ENCODE measurements around the gene SSH2. TPM values are rescaled to one million over a fixed set of nuclear protein-coding genes. Genes with fewer than 3 reads are reported as not detected.

SSH2 gene
- total and polyA plus RNA-seq, 2 donors (not counting 1 experiment from before 2014, with no cell fraction given), result 51.5 to 183 TPM

DNA sequence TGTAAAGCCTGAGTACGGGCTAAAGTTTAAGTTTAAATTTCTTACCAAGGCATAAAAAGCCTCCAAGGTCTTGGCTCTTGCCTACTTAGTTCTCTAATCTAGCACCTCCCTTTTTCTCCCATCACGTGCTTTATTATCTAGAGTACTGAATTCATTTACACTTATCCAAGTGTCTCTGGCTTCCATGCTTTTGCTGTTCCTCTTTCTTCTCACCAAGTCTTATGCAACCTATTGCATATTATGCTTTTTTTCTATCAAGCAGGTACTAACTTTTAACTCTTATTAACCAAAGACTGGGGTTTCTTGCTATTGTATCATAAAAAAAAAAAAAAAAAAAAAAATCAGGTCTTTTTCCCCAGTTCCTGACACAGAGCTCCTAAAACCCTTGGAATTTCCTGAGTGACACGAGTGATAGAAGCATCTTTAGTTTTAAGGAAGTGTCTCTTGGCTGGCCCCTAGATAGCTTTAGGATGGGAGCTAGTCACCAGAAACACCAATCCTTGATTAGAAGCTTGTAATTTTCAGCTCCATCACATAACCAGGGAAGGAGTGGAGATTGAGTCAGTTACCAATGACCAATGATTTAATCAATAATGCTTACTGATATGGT, 44.9 kb downstream of the SSH2 start:
- WGBS (ENCODE audit: insufficient coverage), result 100% methylated on average over 1 of the region's 3 CpGs
- DNase-seq, result no peak
- Mint-ChIP-seq H3K9me3 (ENCODE audit: insufficient read depth) (no peaks in the 10 kb centered on the region), H3K4me3 (no peak overlapping the region), H3K27me3 (no peaks in the 10 kb centered on the region), H3K27ac (no peak overlapping the region), H3K4me1 (peaks cover 38% of the 10 kb centered on the region)
- CTCF ChIA-PET, result interaction anchor here (0.6 to 1.9 kb wide), 2 partner anchors 45 to 322 kb away, joined by 3 to 9 read pairs; partner anchors contain the start of gene SSH2
- Histone ChIP-seq H3K9ac (ENCODE audit: low read length) (no peak overlapping the region), H3K4me3 (ENCODE audit: control extremely low read depth in 1 of 5, extremely low read depth in 1 of 5, insufficient read depth in 1 of 5, low read depth in 2 of 5, low read length in 4 of 5) (no peak overlapping the region), H2AFZ (ENCODE audit: insufficient read depth, low read depth, low read length, poor library complexity, severe bottlenecking) (no peak overlapping the region), H3K9me3 (ENCODE audit: control extremely low read depth in 1 of 3, control insufficient read depth in 2 of 3, insufficient read depth in 1 of 3, low read length in 2 of 3) (no peaks in the 10 kb centered on the region), H3K79me2 (ENCODE audit: control insufficient read depth, insufficient read depth, low read length) (peaks cover 89% of the 10 kb centered on the region), H3K27ac (ENCODE audit: low read length in 2 of 2) (no peak overlapping the region), H3K27me3 (replicated peaks in 1 of 4; ENCODE audit: control extremely low read depth in 1 of 4, control insufficient read depth in 3 of 4, insufficient read depth in 4 of 4, low read length in 3 of 4) (no peaks in the 10 kb centered on the region), H4K20me1 (ENCODE audit: control insufficient read depth, insufficient read depth, low read length, poor library complexity, severe bottlenecking) (peaks cover 12% of the 10 kb centered on the region), H3K36me3 (replicated peaks in 1 of 2; ENCODE audit: control extremely low read depth in 1 of 2, control insufficient read depth in 1 of 2, extremely low read depth in 1 of 2, insufficient read depth in 2 of 2, low read length in 1 of 2) (peaks cover 0 to 4% of the 10 kb centered on the region in 2 experiments), H3K4me1 (ENCODE audit: control insufficient read depth in 2 of 2, insufficient read depth in 2 of 2, low read length in 2 of 2) (peaks cover 5 to 6% of the 10 kb centered on the region in 2 donors), H3K4me2 (replicated peaks; ENCODE audit: low read depth, low read length, poor library complexity, severe bottlenecking) (no peak overlapping the region)
- POLR2A ChIA-PET, result interaction anchor here (0.6 kb wide), 1 partner anchor 45 kb away, joined by 6 read pairs; no protein-coding TSS in a partner anchor
- TF ChIP-seq EZH2 (IDR thresholded peaks at IDR 0.05; ENCODE audit: borderline replicate concordance, insufficient read depth, low read depth, low read length, poor library complexity, severe bottlenecking), result no peak
- TF ChIP-seq, protein P1, sequence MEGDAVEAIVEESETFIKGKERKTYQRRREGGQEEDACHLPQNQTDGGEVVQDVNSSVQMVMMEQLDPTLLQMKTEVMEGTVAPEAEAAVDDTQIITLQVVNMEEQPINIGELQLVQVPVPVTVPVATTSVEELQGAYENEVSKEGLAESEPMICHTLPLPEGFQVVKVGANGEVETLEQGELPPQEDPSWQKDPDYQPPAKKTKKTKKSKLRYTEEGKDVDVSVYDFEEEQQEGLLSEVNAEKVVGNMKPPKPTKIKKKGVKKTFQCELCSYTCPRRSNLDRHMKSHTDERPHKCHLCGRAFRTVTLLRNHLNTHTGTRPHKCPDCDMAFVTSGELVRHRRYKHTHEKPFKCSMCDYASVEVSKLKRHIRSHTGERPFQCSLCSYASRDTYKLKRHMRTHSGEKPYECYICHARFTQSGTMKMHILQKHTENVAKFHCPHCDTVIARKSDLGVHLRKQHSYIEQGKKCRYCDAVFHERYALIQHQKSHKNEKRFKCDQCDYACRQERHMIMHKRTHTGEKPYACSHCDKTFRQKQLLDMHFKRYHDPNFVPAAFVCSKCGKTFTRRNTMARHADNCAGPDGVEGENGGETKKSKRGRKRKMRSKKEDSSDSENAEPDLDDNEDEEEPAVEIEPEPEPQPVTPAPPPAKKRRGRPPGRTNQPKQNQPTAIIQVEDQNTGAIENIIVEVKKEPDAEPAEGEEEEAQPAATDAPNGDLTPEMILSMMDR (IDR thresholded peaks at IDR 0.05), result no peak
- no peak for ATAC-seq (ENCODE audit: low read depth)
- intact Hi-C loops (cut with micrococcal nuclease), result no loop called here

DNA sequence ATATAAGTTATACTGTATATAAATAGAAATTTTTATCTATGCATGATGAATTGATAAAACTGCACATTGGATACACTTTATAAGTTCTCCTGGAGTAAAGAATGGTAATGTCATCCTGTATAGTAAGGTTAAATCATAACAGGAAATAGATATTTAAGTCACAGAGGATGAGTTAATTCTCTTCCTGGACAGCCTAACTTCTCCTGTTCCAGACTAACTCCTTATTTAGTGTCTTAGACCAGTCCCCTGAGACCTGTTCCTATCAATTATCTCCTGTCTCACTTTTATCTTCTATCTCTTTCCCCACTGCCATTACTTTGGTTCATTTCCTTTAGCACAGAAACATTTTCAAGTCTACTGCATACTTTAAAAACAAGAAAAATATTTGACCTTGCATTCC, 46.5 kb downstream of the SSH2 start:
- no peak for DNase-seq
- ATAC-seq (ENCODE audit: low read depth), result no peak
- peaks cover 0 to 4% of the 10 kb centered on the region in 2 experiments for H3K36me3 ChIP-seq (replicated peaks in 1 of 2; ENCODE audit: control extremely low read depth in 1 of 2, control insufficient read depth in 1 of 2, extremely low read depth in 1 of 2, insufficient read depth in 2 of 2, low read length in 1 of 2)
- H3K4me3 ChIP-seq (ENCODE audit: control extremely low read depth in 1 of 5, extremely low read depth in 1 of 5, insufficient read depth in 1 of 5, low read depth in 2 of 5, low read length in 4 of 5), result no peak overlapping the region
- H3K27ac ChIP-seq (ENCODE audit: low read length in 2 of 2), result no peak overlapping the region
- H3K9ac ChIP-seq (ENCODE audit: low read length), result no peak overlapping the region
- POLR2A ChIA-PET, result no interaction called here
- peaks cover 90% of the 10 kb centered on the region for H3K79me2 ChIP-seq (ENCODE audit: control insufficient read depth, insufficient read depth, low read length)
- no peaks in the 10 kb centered on the region for H3K27me3 ChIP-seq (replicated peaks in 1 of 4; ENCODE audit: control extremely low read depth in 1 of 4, control insufficient read depth in 3 of 4, insufficient read depth in 4 of 4, low read length in 3 of 4)
- Mint-ChIP-seq H3K9me3 (ENCODE audit: insufficient read depth) (no peaks in the 10 kb centered on the region), H3K4me1 (peaks cover 44% of the 10 kb centered on the region), H3K4me3 (no peak overlapping the region), H3K27ac (no peak overlapping the region), H3K27me3 (no peaks in the 10 kb centered on the region)
- H3K4me2 ChIP-seq (replicated peaks; ENCODE audit: low read depth, low read length, poor library complexity, severe bottlenecking), result no peak overlapping the region
- CTCF ChIA-PET, result no interaction called here
- H4K20me1 ChIP-seq (ENCODE audit: control insufficient read depth, insufficient read depth, low read length, poor library complexity, severe bottlenecking), result peaks cover 11% of the 10 kb centered on the region
- H3K4me1 ChIP-seq (ENCODE audit: control insufficient read depth in 2 of 2, insufficient read depth in 2 of 2, low read length in 2 of 2), result peaks cover 5 to 6% of the 10 kb centered on the region in 2 donors
- no peak overlapping the region for H2AFZ ChIP-seq (ENCODE audit: insufficient read depth, low read depth, low read length, poor library complexity, severe bottlenecking)
- TF ChIP-seq, protein P1 (IDR thresholded peaks at IDR 0.05), result no peak
- TF ChIP-seq EZH2 (IDR thresholded peaks at IDR 0.05; ENCODE audit: borderline replicate concordance, insufficient read depth, low read depth, low read length, poor library complexity, severe bottlenecking), result no peak
- intact Hi-C loops (cut with micrococcal nuclease), result no loop called here
- no peaks in the 10 kb centered on the region for H3K9me3 ChIP-seq (ENCODE audit: control extremely low read depth in 1 of 3, control insufficient read depth in 2 of 3, insufficient read depth in 1 of 3, low read length in 2 of 3)

All from B cell (primary cell).